ENCODE data around the gene C1QTNF1.
"Not testable (repeated sequence)": the region's sequence is repeated elsewhere in the genome, so short reads cannot be mapped to it uniquely, and the experiment has no call there.

Gene C1QTNF1

GRCh38 chr17:79062691-79063090 lies 38.7 kb downstream of the C1QTNF1 start:
- no peak for DNase-seq

GRCh38 chr17:79064026-79064425 lies 40.1 kb downstream of the C1QTNF1 start:
- no peak for DNase-seq

DNA sequence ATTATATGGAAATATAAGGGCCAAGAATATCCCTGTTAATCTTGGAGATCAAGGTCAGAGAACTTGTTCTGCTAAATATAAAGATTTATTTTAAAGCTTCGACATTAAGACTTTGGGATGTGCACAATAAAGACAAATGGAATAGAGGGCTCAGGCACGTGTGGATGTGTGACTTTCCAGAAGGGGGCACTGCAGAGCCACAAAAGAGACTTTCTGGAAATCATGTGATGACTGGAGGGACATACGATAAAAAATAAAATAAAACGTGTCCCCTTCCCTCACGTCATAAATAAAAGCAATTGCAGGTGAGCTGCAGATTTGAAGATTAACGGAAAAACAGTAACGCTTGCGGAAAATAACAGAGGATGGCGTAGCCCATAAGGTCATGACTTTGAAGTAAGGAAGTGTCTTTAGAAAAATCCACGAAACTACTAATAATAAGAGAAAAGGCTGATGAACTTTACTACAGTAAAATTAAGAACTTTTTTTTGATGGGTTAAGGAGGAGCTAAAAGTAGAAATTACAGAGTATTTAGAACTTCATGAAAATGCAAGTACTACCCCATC lies 41.2 kb downstream of the C1QTNF1 start:
- peak; percentile 8 for DNase-seq

DNA sequence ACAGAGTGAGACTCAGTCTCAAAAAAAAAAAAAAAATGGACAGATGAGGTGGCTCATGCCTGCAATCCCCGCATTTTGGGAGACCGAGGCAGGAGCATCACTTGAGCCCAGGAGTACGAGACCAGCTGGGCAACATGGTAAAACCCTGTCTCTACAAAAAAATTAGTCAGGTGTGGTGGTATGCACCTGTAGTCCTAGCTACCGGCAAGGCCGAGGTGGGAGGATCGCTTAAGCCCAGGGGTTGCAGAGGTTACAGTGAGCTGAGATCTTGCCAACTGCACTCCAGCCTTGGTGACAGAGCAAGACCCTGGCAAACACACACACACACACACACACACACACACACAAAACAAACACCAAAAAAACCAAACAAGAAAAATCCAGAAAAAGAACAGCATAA lies 43.0 kb downstream of the C1QTNF1 start:
- no peak for DNase-seq

GRCh38 chr17:79070266-79070880 lies 46.4 kb downstream of the C1QTNF1 start:
- DNase-seq = no peak

DNA sequence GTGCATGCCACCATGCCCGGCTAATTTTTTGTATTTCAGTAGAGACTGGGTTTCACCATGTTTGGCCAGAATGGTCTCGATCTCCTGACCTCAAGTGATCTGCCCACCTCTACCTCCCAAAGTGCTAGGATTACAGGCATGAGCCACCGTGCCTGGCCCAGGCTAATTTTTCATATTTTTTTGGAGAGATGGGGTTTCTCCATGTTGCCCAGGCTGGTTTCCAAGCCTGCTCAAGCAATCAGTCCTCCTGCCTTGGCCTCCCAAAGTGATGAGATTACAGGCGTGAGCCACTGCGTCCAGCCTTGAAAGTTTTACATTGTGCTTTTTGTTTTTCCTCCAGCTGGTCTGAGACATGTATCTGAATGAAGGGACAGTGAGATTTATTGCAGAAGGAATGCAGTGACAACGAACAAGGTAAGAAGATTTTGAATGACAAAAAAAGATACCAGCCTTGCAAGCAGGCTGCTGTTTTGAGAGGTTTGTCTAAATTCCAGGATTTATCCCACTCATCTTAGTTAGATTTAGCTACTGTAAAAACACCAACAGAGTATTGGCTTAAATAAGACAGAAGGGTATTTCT lies 47.3 kb downstream of the C1QTNF1 start:
- no peak for DNase-seq

DNA sequence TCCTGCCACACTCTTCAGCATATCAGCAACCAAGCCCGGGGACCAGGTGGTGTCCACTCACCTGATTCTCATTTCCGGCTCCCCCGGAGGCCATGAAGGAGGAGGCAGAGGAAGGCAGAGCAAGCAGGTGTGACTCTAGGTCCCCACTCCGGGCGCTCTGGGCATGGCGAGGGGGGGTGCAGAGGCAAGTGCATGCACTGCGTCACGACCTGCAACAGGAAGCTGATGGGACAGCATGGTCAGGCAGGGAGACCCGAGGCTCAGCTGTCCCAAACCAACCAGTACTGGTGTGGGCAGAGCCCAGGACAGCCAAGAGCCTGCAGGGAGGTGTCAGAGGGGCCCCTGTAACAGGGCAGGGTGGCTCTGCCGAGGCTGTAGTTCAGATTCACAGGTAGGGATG lies 48.6 kb downstream of the C1QTNF1 start:
- no peak for DNase-seq

DNA sequence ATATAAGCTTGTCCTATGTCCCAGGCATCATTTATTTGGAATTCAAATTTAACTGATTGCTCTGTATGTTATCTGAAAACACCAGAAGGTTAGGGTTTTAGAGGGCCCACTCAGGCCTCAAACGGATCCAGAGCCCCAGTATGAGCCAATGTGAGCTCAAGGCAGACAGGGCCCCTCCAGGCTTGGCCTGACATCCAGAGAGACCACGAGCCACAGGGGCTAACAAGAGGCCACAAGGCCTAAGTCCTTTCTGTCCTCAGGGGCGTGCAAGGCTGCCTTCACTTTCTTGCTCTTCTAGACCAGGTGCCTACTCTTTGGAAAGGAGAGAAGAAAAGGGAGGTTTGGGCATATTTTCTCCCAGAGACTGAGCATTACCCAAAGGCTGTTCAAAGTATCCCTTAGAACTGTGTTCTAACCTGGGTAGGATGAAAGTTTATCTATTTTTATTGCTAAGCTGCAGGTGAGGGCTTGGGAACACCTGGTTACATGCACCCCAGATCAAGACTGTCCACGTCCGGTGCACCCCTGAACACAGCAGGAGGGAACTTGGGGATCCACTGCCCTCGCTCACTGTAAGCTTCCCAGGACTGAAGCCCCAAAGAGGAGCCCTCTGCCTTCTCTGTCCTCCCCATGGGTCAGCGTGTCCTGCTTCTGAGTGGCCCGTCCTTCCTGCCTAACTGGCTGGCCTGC lies 49.2 kb downstream of the C1QTNF1 start:
- DNase-seq = no peak

GRCh38 chr17:79073706-79074088 lies 49.7 kb downstream of the C1QTNF1 start:
- no peak for DNase-seq

DNA sequence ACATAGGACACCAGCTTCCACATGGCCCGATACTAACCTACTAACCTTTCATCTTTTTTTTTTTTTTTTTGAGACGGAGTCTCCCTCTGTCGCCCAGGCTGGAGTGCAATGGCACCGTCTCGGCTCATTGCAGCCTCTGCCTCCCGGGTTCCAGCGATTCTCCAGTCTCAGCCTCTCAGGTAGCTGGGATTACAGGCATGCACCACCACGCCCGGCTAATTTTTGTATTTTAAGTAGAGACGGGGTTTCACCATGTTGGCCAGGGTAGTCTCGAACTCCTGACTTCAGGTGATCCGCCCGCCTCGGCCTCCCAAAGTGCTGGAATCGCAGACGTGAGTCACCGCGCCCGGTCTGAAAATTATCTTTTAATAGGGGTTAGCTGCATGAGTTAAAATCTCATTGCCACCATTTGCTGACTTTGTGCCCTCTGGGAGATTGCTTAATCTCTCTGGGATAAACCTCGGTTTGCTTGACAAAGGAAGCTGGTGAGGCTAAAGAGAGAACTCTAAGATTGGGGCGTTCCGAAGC lies 50.2 kb downstream of the C1QTNF1 start:
- DNase-seq = not testable (repeated sequence)

DNA sequence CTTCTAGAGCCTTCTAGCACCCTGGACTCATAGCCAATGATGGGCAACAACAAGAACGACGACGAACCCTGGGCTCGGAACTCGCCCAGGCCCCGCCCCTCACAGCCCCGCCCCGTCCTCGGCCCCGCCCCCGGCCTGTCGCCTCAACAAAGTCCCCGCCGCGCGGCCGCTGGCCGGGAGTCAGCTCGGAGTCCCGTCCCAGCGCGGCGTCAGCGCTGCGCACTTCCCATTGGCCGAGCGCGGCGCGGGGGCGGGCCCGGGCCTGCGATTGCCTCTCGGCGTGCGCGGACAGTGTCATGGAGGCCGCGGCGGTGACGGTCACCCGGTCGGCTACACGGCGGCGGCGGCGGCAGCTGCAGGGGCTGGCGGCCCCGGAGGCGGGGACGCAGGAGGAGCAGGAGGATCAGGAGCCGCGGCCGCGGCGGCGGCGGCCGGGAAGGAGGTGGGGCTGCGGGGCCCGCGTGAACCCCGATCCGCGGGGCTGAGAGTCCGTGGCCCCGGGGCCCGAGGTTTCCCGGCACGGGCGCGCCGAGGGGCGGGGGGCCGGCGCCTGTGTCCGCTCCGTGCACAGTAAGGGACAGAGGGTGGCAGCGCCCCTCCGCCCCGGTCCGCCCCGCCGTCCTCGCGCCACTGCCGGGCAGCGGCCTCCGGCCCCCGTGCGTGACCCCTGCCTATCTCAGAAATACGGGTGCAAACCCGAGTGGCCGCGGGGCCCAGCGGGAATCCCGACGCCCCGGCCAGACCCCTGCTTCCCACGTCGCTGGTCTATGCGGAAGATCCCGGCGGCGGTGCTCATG lies 50.9 kb downstream of the C1QTNF1 start, which contains the start of gene ENGASE:
TSS of gene ENGASE (plus strand) at position 176 of the 797 bp plus-strand sequence. CDS start at position 297, 121 bp downstream.
- DNase-seq = peak; percentile 83

DNA sequence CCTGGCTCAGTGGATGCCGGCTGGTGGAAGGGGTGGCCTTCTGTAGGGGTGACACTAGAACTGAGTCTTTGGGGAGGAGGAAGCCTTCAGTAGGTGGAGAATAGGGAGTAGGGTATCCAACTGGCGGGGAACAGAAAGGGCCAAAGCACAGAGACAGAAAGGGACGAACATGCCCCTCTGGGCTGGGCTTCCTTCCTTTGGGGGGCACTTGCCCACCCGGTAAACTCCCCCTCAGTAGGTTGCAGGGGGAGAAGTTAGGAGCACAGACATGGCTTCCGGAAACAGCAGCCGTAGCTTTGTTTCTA lies 51.4 kb downstream of the C1QTNF1 start:
- DNase-seq = peak; percentile 8

- no peak for DNase-seq
These were observed 52.0 kb downstream of the C1QTNF1 start for GRCh38 chr17:79075861-79076406.

- no peak for DNase-seq
These were observed 53.6 kb downstream of the C1QTNF1 start for GRCh38 chr17:79077587-79077986.

GRCh38 chr17:79078476-79079190 lies 54.7 kb downstream of the C1QTNF1 start:
- DNase-seq = no peak

GRCh38 chr17:79079421-79080200 lies 55.6 kb downstream of the C1QTNF1 start:
- no peak for DNase-seq

GRCh38 chr17:79080349-79080748 lies 56.4 kb downstream of the C1QTNF1 start:
- no peak for DNase-seq

DNA sequence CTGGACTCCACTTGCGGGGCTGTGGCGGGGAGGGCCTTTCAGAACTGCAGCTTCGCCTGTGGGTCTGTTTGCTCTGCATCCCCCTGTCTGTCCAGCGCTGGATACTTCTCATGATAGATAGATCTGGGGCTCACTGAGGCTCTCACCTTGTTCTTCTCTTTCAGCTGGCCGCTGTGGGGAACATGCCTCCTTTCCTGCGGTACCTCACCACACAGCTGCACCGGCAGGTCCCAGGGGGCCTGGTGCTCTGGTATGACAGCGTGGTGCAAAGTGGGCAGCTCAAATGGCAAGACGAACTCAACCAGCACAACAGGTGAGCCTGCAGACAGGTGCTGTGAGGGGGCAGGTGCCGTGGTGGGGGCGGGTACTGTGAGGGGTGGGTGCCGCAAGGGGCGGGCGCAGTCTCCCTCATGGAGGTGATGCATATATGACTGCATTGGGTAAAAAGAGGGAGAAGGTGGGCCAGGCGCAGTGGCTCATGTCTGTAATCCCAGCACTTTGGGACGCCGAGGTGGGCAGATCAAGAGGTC lies 56.9 kb downstream of the C1QTNF1 start:
- no peak for DNase-seq

- no peak for DNase-seq
These were observed 57.8 kb downstream of the C1QTNF1 start for GRCh38 chr17:79081571-79082276.

Measured in HCEC 1CT (cell line).